DLD1 (cell line): Measurements from ENCODE around the gene KLF8.
"Not testable (repeated sequence)": the region's sequence is repeated elsewhere in the genome, so short reads cannot be mapped to it uniquely, and the experiment has no call there.

Experiments
- in situ Hi-C: cut with HindIII; loops from 2 replicates; pipeline ENCODE4 v1.10.0; 2017; ENCODE audit warnings: low sequenced_read_pairs

KLF8 gene

GRCh38 chrX:56232221-56233082 lies at the start of gene KLF8:
Gene KLF8, plus strand, starts transcription at chrX:56232356. Its CDS starts 979 bp downstream, at chrX:56233335.
- in situ Hi-C loops, result no loop called here

GRCh38 chrX:56206945-56207344 lies 25.2 kb upstream of the KLF8 start:
- in situ Hi-C loops, result not testable (repeated sequence)

GRCh38 chrX:56211701-56212100 lies 20.5 kb upstream of the KLF8 start:
- in situ Hi-C loops, result no loop called here

DNA sequence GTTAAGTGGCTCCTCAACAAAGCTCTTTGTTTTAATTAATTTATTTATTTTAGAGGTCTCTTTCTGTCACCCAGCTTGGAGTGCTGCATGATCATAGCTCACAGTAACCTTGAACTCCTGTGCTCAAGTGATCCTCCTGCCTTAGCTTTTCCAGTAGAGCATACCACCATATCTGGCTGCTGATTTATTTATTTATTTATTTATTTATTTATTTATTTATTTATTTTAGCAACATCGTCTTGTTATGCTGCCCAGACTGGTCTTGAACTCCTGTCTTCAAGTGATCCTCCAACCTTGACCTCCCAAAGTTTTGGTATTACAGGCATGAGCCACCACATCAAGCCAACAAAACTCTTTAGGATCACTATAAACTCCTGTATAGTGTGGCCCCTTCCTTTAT lies 15.8 kb upstream of the KLF8 start:
- in situ Hi-C loops, result no loop called here

- in situ Hi-C loops, result no loop called here
Measured at GRCh38 chrX:56219700-56220099, 12.5 kb upstream of the KLF8 start.

DNA sequence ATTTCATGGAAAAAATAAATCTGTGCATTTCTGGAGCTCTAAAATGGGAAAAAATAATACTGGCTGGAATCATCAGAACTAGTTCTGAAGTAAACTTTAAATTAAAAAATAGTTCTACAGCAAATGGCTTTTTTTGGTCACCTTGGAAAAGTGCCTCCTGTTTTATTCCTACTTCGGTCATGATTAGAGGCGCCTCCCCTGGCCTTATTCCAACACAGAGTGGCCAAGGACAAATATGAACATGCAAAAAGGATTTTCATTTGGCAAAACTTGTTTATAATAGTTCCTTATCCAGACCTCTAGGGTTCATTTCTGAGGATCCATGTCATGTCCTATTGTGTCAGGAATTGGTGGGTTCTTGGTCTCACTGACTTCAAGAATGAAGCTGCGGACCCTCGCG lies 11.1 kb upstream of the KLF8 start:
- in situ Hi-C loops, result no loop called here

DNA sequence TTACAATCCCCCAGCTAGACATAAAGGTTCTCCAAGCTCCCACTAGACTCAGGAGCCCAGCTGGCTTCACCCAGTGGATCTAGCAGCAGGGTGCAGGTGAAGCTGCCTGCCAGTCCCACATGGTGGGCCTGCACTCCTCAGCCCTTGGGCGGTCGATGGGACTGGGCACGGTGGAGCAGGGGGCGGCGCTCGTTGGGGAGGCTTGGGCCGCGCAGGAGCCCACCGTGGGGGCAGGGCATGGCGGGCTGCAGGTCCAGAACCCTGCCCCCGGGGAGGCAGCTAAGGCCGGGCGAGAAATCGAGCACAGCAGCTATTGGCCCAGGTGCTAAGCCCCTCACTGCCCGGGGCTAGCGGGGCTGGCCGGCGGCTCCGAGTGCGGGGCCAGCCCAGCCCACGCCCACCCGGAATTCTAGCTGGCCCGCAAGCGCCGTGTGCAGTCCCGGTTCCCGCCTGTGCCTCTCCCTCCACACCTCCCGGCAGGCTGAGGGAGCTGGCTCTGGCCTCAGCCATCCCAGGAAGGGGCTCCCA lies 9.6 kb upstream of the KLF8 start:
- in situ Hi-C loops, result no loop called here

DNA sequence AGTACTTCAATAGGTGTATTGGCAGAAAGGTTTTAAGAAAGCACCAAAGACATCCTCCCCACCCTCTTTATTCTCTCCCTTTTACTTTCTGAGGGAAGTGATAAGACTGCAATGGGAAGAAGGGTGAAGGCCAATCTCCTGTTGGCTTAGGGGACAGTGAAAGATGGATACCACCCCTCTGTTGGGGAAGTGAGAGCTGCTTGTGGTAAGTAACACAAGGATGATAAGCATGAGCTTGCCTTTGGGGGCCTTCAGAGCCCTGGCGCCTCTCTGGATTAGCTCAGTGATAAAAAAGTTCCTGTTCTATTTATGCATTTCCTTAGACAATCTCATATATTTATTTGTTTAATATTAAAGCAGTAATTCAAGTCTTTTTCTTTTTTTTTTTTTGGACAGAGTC lies 5.2 kb upstream of the KLF8 start:
- in situ Hi-C loops, result no loop called here

GRCh38 chrX:56228914-56229313 lies 3.2 kb upstream of the KLF8 start:
- in situ Hi-C loops, result no loop called here

DNA sequence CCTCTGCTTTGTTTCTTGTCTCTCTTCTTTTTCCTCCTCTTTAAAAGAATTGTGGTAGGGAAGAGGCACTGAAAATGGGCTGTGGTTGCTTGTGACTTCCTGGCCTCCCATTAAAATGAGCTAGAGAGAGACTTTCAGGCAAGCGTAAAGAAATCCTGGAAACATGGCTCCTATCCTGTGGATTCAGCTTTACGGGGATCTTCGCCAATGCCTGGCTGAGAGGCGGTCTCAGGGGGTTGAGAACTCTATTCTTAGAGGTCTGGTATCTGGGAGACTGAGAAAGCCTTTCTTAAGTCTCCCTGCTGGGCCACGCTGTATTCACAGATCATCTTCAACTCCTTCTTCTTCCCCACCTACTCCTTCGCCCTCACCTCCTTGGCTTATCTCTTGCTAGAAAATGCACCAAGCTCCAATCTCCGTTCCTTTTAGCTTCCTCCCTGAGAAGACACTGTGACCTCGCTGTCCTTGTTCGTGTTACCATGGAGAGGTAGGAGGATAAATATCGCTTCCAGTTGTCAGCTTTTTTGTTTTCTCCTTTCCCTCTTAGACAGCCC lies 542 bp upstream of the KLF8 start:
- in situ Hi-C loops, result no loop called here

- in situ Hi-C loops, result no loop called here
Measured at GRCh38 chrX:56233100-56233499, 944 bp downstream of the KLF8 start.

GRCh38 chrX:56233682-56234081 lies 1.5 kb downstream of the KLF8 start:
- in situ Hi-C loops, result no loop called here

DNA sequence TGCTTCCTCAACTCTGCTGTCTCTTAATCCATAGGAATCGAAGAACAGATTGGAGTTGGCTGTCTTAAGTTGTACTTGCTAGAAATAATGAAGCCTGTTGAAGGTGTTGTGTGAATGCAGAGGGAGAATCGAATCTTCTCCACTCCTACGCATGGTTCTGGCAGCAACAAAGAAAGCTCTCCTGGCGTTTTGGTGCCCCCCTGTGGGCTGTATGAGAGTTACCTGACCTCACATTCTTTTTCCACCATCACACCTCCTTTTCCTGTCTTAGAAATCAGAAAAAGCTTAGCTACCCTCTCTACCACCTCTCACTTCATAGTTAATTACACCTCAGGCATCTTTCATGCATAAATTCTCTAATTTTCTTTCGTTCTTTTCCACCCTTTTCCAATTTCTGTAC lies 16.3 kb downstream of the KLF8 start:
- in situ Hi-C loops, result no loop called here

GRCh38 chrX:56253832-56254703 lies 21.9 kb downstream of the KLF8 start:
- in situ Hi-C loops, result no loop called here

DNA sequence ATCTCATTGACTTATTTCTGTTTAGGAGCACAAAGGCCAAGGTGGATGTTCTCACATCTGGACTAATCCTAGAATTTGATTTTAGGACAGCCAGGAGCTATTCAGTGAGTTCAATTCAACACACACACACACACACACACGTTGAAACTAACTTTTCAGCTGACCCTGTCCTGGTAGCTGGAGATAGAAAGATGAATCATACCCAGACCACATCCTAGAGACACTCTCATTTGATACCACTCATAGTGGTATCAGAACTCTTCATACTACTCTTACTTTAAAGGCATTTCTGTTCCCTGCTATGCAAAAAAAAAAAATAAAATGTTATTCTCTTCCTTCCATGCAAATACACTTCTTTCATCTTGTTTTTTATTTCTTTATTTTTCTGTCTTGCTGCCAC lies 36.7 kb downstream of the KLF8 start:
- in situ Hi-C loops, result no loop called here

- in situ Hi-C loops, result no loop called here
Measured at GRCh38 chrX:56278692-56279091, 46.5 kb downstream of the KLF8 start.

DNA sequence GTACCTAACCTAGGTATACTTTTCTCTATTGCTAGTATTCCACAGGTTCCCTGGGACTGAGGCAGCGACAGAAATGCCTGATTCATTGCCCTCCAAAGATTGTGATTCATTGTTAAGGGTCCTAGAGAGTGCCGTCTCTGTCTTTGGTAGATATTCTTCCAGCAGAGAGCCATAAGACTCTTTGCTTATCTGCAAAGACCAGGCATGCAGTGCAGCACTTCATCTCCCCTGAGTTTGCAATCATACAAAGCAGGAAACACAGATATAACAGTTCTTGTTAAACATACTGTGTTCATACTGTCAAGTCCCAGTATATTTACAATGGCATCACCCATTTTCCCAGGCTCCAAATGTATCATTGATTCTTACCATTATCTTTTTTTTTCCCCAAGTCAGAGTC lies 47.7 kb downstream of the KLF8 start:
- in situ Hi-C loops, result no loop called here

DNA sequence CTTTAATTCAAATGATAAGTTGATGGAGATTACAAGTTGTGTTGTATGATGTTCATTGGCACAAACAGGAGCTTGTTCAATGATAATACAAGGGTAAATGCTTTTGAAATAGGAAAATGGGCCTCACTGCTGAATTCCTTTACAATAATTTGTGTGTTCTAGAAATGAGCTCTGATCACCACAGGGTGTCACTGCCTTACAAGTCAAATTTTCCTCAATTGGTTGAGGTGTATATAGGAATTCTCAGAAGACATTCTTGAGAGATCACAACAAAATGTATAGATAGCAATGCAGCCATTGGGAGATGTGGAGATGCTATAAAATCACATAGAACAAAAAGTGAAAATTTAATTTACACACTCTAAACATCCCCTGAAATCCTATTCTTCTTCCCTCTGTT lies 49.6 kb downstream of the KLF8 start:
- in situ Hi-C loops, result no loop called here

DNA sequence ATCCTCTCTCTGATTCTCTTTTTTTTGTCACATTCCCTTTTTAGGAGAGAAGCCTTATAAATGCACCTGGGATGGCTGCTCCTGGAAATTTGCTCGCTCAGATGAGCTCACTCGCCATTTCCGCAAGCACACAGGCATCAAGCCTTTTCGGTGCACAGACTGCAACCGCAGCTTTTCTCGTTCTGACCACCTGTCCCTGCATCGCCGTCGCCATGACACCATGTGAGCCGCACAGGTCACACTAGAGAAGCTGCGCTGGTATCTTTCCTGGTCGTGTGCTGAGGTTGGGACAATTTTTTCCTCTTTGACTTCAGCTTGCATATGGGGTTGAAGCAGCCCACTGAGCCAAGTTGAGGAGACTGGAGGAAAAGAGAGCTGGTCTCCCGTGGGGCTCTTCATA lies 52.1 kb downstream of the KLF8 start:
- in situ Hi-C loops, result no loop called here

- in situ Hi-C loops, result no loop called here
Measured at GRCh38 chrX:56288608-56289007, 56.5 kb downstream of the KLF8 start.

DNA sequence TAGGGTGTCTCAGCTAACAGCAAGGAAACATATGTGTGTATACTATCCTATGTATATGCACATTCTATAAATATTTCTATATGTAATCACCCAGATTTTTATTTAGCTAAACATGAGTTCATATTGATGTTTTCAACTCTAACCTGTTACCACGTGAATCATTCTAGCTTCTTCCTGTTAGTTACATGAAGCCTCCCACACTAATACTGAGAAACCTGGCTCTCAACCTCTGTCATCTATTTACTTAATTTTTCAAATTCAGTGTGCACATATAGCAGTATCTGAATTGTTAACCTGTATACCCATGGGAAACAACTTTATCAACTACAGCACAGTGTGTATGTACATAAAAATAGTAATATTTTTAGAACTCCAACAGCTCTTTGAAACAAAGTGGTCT lies 57.3 kb downstream of the KLF8 start:
- in situ Hi-C loops, result no loop called here
